HG03196 (cell line): ENCODE results near the gene FAM240A.
"Not testable (repeated sequence)": the region's sequence is repeated elsewhere in the genome, so short reads cannot be mapped to it uniquely, and the experiment has no call there.

Experiments
- ATAC-seq: cut with Tn5 transposase; IDR thresholded peaks from one replicate; pipeline ENCODE4 v1.9.1; 2021; ENCODE audit not compliant: unreplicated experiment

Gene FAM240A

GRCh38 chr3:46586738-46587246, 25.5 kb upstream of the FAM240A start:
- ATAC-seq = no peak

DNA sequence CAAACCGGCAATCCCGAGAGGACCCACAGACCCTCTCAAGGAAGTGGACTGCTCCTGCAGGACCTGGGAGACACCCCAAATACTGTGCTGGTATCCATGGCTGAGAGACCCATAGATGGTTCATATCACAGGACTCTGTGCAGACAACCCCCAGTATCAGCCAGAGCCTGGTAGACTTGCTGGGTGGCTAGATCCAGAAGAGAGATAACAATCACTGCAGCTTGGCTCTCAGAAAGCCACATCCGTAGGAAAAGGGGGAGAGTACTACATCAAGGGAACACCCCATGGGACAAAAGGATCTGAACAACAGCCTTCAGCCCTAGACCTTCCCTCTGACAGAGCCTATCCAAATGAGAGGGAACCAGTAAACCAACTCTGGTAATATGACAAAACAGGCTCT, 25.1 kb upstream of the FAM240A start:
- ATAC-seq = not testable (repeated sequence)

- no peak for ATAC-seq
Measured at GRCh38 chr3:46593274-46593862, 19.0 kb upstream of the FAM240A start.

DNA sequence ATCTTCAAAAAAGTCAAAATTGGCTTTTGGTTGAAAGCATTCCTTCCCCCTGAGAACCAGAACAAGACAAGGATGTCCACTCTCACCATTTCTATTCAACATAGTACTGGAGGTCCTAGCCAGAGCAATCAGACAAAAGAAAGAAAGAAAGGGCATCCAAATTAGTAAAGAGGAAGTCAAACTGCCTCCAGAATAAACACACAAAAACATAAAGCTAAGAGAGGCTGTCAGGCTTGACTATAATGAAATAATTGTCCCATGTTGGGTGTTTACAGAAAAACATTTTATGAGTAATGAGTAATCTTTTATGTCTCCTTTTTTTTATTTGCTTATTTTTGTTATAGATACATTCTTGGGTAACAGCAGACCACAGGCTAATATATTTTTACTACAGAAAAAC, 18.3 kb upstream of the FAM240A start:
- no peak for ATAC-seq

GRCh38 chr3:46594723-46595122, 17.6 kb upstream of the FAM240A start:
- ATAC-seq = no peak

- no peak for ATAC-seq
Measured at GRCh38 chr3:46595819-46596314, 16.5 kb upstream of the FAM240A start.

DNA sequence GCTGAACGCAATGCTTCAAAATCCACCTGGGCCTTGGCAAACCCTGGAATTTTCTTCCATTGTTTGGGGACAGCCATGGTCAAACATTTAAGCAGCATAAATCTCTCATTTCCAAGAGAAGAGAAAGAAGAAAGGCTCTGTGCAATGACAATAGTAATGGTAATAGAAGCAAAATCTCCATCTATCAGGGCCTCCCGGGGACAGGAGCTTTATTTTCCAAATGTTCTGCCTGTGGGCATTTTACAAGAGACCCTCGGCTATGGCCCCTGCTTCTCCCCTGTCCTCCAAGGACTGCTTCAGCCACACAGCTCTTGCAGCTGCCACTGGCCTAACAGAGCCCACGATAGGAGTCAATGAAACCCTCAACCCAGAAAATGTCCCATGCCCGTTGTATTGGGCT, 12.7 kb upstream of the FAM240A start:
- no peak for ATAC-seq

GRCh38 chr3:46603446-46604046, 8.8 kb upstream of the FAM240A start:
- no peak for ATAC-seq

DNA sequence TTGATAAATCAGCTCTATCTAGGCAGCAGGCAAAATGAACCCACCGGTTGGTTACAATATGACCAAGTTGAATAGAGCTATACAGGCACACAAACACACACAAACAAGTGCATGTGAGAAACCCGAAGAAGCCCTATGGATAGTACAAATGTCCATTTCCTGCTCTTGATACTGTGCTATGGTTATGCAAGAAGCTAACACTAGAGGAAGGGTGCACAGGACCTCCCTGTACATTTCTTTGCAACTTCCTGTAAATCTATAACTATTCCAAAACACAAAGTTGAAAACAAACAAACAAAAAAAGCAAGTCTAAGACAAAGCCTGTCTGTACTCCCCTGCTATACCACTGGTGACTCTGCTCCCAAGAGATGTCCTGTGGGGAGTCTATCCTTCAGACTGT, 8.2 kb upstream of the FAM240A start:
- no peak for ATAC-seq

- no peak for ATAC-seq
Measured at GRCh38 chr3:46607603-46608028, 4.7 kb upstream of the FAM240A start.

DNA sequence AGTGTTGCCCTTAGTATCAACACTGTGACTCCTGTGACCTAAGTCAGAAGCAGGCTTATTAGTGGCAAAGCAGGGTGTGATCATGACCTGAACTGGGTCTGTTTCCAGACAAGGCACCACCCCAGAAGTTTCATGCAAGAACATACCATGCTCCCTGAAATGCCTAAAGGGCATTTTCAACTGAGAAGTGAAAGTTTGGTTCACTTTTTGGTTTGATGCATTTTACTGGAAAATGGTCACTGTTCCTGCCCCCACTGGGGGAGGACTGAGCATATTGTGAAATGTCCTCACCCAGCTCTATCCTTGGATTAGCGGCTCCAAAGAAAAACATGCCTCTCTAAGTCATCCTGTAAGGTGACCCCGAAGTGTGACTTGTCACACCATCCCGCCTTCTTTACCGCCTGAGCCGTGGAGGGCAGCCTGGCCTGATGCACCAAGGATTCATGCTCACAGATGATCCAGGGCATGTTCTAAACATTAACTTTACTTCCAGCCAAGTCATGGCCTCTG, 3.1 kb upstream of the FAM240A start:
- ATAC-seq = no peak

- ATAC-seq = no peak
Measured at GRCh38 chr3:46609944-46610722, 2.2 kb upstream of the FAM240A start.

DNA sequence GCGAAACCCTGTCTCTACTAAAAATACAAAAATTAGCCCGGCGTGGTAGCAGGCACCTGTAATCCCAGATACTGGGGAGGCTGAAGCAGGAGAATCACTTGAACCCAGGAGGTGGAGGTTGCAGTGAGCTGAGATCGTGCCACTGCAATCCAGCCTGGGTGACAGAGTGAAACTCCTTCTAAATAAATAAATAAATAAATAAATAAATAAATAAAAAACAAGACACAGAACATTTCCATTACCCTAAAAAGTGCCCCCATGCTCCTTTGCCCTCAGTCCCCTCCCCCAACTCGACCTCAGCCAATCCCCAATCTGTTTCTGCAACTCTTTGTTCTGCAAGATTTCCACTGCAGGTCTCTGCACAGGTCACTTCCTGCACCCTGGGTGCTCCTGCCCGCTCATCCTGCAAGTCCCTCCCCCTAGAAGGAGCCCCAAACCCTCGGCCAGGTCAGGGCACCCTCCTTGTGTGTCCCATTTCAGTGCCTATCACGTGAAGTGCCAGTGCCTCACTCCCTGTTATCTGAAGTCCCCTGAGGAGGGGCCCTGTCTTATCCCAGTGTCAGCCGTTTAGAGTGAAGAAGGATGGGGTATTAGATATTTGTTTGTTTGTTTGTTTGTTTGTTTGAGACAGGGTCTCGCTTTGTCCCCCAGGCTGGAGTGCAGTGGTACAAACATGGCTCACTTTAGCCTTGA, 1.1 kb downstream of the FAM240A start:
- no peak for ATAC-seq

GRCh38 chr3:46614431-46614830, 2.1 kb downstream of the FAM240A start:
- ATAC-seq = no peak

DNA sequence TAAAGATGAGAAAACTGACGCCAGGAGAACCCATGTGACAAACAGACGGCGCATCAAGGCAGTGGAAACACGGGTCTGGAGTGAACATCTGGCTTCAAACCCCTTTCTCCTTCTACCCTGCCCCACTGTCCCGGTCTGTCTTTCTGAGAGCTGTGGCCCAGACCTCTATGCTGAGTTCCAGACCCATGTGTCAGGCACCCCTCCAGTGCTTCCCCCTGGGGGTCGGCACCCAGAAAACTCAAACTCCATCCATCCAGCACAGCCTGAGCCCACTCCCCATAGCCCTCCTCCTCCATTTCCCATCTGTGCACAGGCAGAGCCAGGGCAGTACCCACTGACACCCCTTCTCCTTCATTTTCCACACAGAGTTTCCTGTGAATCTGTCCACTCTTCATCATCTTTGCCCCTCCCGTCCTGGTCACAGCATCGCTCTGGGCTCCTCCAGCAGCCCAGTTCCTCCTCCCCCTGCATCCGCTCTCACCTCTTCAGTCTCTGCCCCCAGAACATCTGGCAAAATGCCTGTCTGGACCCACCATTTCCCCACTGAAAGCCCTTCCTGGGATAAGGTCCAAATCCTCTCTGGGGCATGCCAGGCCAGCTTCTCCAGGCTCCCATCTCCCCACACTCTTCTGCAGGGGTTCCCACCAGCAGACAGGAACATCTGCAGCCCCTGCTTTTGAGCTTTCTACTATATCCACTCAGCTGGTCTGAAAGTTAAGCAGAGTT, 2.9 kb downstream of the FAM240A start:
- no peak for ATAC-seq

- no peak for ATAC-seq
Measured at GRCh38 chr3:46615976-46616375, 3.7 kb downstream of the FAM240A start.

- ATAC-seq = no peak
Measured at GRCh38 chr3:46617941-46618340, 5.6 kb downstream of the FAM240A start.

DNA sequence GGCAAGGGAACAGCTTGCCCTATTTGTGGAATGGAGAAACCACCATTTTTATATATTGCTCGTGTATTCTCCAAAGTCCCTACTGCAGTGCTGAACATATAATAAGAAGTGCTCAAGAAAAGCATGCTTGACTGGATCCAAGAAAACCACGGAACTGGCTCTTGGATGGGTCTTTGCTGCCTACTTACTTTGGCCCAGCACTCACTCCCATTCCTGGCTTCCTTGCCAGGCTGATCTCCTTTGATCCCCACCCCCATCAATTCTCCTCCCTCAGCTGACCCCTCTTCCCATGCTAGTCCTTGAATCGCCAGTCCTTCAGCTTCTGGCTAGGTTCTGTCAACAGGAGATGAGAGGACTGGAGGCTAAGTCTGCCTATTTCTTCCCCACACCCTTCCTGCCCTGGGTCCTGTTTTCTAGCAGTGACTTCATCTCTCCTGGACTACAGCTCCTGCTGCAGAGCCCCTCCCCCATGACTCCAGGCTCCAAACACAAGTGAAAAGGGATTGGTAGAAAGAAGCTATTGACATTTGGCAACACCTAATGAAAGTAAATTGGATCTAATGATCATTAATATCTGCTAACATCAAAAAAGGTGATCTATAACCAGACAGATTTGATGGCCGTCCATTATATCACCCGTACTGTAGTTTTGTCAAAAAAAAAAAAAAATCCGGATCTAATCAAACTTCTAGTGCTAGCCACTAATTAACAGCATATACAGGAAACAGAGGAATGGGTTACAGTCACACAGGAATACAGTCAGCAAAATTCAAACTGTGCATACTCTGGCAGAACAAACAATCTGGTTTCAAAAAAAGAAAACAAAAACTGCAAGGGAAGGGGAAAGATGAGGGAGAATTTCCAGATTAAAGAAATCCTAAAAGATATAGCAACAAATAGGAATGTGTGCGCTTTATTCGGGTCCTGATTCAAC, 7.8 kb downstream of the FAM240A start:
- ATAC-seq = no peak

GRCh38 chr3:46624533-46624932, 12.2 kb downstream of the FAM240A start:
- no peak for ATAC-seq
